HG03457 (cell line): ENCODE data around the gene XPNPEP2.
A peak's percentile ranks its signal among the peaks of the same experiment; 100 is the strongest.

Source experiments
- ATAC-seq: cut with Tn5 transposase; IDR thresholded peaks from one replicate; pipeline ENCODE4 v1.9.1; 2021; ENCODE audit warnings: moderate number of reproducible peaks; ENCODE audit not compliant: unreplicated experiment

The XPNPEP2 gene

DNA sequence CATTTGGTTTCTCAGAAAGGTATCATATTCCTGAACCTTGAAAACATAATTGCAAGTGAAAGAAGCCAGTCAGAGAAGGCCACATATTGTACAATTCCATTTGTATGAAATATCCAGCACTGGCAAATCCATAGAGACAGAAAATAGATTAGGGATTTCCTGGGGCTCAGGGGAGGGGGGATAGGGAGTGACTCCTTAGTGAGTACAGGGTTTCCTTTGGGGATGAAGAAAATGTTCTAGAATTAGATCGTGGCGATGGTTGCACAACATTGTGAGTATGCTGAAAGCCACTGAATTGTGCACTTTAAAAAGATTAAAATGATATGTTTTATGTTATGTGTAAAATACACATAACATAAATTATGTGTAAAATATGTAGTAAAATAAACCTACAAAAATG, 10.3 kb downstream of the XPNPEP2 start:
- ATAC-seq = no peak

DNA sequence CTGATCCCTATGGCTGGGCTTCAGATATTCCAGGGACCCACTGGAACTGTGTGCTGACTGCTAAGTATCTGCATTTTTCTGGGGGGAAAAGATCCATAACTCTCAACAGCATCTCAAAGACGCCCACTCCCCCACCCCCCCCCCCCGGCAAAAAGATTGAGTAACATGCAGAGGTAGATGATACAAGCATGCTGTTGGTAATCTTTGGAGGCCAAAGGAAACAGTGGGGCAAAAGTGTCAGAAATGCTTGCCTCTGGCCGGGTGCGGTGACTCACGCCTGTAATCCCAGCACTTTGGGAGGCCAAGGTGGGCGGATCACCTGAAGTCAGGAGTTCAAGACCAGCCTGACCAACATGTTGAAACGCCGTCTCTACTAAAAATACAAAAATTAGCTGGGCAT, 12.2 kb downstream of the XPNPEP2 start:
- no peak for ATAC-seq

DNA sequence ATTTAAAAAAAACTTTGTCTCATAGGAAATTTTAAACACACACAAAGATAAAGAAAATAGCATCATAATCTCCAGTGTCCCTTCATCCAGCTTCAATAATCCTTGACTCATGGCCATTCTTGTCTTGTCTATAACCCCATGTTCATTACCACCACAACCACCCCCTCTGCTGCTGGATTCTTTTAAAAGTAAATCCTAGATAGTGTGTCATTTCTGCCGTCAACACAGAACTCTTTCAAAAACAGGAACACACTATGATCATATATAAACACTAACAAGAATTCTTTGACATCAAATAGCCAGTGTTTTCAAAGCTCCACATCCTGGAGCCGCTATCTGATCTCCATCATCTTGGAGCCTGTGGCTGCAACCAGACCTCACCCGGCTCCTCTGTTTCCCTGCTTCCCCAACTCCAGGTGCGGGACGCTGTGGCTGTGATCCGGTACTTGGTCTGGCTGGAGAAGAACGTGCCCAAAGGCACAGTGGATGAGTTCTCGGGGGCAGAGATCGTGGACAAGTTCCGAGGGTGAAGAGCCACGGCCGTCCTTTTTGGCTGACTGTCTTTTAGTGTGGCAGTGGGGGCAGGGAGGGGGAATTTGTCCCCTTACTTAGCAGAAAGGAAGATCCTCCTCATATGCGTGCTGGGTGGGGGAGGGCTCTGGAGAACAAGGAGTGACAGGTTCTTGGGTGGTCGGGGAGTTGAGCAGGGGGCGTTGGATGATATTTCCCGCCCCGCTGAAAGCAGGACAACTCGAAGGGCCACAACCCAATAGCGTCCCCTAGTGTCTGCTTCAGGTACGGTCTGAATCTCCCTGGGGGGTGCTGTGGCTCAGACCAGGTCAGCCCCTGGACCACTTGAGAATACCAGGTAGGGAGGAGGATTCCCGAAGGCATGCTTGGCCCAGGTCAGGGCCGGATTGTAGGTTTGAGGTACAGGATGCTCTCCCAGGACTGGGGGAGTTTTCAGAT, 15.6 kb downstream of the XPNPEP2 start:
- ATAC-seq = no peak

DNA sequence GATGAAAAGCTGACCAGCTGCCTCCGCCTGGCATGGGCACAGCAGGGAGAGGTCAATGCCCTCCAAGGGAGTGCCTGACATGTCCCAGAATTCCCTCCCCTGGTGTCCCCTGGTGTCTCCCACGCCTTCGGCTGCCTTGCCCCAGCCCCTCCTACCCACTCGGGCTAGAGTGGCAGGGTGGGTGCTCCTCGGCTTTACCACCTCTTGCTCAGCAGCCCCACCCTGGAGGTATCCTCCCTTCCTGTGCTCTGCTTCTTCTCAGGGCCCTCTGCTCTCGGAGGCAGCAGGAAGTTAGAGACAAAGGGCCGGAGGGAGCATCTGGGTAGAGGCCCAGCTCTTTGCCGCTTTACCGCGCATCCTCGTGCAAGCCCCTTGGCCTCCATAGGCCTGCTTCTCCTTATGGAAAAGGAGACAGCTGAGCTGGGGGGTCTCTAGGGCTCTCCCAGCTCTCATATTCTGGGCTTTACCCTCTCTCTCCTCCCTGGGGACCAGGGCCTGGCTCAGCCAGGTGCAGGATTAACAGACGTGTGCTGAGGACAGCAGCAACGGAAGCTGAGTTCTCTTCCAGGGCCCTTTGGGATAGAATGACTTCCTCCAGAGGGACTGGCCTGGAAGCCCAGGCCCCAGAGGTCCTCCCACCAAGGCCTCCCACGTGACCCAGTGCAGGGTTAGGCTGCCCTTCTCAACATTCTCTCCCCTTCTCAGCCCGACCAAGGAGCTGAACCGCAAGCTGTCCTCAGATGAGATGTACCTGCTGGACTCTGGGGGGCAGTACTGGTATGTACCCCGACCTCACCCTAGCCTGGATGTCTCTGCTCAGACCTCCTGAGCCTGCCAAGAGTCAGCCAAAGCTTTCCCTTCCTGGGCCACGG, 17.2 kb downstream of the XPNPEP2 start:
- no peak for ATAC-seq

DNA sequence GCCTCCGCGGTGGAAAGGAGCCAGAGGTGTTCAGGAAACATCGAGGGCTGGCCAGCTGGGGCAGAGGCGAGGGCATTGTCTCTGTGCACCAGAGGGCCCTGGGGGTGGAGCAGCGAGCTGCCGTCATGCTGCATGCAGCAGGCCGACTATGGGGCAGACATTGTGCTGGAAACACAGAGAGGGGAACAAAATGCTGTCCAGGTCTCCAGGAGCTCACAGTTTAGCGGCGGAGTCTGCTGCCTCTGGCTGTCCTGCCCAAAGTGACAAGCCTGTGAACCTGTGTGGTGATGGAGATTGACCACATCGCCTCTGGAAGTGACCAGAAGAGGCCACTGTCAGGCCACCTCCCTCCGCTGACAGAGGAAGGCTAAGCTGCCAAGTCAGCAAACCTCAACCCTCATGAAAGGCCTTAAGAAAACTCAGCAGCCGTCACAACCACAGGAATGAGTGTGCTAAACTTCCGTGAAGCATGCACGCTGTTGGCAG, 20.8 kb downstream of the XPNPEP2 start:
- no peak for ATAC-seq

DNA sequence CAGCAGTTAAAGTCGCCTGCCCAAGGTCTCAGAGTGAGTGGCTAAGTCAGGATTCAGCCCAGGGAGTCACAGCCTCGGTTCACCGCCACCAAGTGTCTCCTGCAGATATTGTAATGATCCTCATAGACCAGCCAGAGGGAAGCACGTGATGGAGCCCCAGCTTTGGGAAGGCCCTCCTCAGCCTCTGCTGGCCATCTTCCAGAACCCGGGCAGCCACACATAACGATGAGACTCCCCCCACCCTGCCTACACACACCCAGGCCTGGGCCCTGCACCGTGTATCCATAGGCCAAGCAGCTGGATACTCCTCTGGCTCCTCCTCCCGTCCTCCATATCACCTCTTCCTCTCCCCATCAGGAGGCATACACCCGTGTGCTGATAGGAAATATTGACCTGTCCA, 21.4 kb downstream of the XPNPEP2 start:
- no peak for ATAC-seq

DNA sequence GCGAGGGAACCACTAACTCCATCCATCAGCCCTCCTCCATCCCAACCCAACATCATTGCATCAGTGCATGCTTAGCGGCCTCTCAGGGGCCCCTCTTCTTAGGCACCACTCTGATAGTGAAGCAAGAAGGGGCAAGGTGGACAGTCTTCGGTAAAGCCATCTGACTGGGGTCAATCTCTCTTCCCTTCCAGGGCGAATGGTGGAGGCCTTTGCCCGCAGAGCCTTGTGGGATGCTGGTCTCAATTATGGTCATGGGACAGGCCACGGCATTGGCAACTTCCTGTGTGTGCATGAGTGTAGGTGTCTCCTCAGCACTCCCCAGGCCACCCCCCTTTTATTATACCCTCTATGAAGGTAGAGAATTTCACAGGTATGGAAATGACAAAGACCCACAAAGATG, 22.2 kb downstream of the XPNPEP2 start:
- no peak for ATAC-seq

DNA sequence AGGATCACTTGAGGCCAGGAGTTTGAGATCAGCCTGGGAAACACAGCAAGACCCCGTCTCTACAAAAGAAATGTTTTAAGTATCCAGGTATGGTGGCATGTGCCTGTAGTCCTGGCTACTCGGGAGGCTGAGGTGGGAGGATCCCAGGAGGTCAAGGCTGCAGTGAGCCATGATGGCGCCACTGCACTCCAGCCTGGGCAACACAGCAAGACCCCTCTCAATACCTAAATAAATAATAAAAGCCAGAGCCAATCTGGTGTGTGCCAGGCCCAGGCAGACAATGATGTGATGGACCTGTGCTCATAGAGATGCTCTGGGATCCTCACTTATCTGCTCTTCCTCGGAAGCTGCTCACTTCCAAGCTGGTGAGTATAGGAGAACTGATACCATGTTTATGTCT, 22.8 kb downstream of the XPNPEP2 start:
- no peak for ATAC-seq

DNA sequence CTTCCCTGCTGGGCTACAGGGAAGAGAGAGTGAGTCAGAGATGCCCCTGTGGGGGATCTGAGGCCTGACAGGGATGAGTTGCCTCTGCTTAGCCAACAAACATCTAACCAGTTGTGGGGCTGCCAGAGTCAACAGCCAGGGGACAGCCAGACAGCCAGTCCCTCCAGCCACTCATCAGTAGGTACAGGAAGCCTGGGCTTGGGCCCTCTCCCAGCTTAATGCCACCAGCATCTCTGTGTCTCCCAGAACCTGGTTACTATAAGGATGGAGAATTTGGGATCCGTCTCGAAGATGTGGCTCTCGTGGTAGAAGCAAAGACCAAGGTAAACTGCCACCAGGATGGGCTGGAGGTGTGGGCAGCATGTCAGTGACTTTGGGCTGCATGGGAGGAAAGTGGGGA, 23.7 kb downstream of the XPNPEP2 start:
- no peak for ATAC-seq

DNA sequence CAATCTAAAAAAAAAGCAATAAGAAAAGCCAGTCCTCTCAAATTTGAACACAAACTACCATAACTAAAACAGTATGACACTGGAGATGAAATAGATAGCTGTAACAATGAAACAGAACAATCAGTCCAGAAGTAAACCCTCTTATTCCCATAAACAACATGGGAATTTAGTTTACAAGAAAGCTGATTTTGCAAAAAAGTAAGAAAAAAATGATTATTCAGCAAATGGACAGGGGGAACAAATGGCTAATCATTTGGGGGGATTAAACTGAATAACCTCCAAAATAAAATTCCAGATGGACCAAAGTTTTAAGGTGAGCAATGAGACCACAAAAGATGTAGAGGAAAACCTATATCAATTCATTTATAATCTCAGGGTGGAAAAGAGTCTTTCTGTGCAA, 24.9 kb downstream of the XPNPEP2 start:
- ATAC-seq = no peak

DNA sequence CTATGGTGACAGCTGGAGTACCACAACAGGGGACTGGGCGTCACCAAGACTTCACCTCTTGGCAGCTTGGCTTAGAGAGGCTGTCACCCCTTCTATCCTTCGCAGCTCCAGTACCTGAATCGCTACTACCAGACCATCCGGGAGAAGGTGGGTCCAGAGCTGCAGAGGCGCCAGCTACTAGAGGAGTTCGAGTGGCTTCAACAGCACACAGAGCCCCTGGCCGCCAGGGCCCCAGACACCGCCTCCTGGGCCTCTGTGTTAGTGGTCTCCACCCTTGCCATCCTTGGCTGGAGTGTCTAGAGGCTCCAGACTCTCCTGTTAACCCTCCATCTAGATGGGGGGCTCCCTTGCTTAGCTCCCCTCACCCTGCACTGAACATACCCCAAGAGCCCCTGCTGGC, 29.4 kb downstream of the XPNPEP2 start:
- ATAC-seq = no peak

DNA sequence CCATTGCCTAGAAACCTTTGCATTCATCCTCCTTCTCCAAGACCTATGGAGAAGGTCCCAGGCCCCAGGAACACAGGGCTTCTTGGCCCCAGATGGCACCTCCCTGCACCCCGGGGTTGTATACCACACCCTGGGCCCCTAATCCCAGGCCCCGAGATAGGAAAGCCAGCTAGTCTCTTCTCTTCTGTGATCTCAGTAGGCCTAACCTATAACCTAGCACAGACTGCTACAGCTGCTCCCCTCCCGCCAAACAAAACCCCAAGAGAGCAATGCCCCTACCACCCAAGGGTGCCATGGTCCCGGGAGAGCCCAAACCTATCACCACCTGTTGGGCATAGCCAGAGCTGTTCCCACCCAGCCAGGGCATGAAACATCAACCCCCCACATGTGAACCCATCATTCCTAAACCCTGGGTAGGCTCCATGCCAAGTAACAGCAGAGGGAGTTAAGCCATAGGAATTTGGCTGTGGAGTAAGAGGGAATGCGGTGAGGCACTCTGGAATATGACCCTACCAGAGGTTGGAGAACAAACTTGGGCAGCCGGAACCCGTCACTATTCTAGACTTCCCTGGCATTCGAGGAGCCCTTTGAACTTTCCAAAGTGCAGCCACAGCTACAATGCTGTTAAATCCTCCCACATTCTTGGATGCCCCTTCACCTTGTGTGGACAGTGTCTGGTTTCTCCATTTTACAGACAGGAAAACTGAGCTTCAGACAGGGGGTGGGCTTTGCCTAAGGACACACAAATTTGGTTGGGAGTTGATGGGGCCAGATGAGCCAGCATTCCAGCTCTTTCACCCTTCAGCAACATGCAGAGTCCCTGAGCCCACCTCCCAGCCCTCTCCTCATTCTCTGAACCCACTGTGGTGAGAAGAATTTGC, 30.0 kb downstream of the XPNPEP2 start:
- ATAC-seq = no peak

DNA sequence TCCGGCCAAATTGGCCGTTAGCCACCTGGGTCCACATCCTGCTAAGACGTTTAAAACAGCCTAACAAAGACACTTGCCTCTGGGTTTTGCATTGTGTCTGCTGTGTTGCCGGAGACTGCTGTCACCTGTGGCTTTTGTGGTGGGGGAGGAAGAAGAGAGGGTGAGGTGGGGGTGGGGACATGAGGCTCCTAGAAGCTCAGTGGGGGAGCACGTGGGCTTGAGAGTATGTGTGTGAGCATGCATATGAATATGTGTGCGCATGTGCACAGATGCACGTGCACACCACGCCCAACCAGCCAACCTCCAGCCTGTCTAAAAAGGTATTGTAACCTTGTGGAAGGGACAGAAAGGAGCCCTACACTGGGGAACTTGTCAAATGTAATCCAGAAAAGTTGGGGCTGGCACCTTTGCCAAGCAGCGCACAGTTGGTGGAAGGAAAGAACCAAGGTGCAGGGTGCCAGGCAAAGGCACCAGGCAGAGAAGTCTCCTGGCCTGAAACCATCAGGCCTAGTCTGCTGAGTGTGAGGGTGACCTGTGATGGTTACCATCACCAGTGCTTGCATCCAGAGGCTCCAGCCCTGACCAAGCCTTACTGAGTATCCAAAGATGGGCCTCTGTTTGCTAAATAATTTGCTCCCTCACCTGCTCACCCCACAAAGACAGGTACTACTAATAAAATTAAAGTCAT, 30.8 kb downstream of the XPNPEP2 start:
- peak; percentile 38 for ATAC-seq

DNA sequence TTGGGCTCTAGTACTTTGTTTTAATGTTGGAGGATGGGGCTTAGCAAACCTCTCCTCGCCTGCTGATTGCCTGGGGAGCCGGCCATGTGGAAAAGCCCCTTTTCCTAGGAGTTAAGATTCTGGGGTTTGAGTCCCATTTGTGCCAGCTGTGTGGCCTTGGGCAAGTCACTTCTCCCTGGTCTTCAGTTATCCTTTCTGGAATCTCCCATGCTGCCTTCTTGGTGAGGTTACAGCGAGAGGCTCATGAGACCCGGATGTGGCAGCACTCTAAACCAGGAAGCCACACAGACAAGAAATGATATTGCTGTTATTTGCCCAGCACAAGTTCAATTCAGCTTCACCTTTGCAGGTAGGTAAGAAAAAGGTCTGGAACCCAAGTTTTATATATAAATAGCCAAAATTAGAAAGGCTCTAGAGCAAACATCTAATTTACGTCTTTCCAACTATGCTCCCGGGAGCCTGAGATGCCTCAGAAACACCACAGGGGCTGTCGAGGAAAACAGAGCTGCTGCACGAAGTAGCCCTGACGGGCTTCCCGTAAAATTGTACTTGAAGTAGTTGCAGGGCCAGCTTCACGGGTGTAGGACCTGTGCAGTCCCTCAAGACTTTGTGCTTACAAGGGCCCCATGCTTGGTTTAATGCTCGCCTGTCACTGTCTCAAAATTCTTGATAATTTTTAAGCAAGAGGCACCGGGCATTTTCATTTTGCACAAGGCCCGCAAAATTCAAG, 32.7 kb downstream of the XPNPEP2 start:
- no peak for ATAC-seq

DNA sequence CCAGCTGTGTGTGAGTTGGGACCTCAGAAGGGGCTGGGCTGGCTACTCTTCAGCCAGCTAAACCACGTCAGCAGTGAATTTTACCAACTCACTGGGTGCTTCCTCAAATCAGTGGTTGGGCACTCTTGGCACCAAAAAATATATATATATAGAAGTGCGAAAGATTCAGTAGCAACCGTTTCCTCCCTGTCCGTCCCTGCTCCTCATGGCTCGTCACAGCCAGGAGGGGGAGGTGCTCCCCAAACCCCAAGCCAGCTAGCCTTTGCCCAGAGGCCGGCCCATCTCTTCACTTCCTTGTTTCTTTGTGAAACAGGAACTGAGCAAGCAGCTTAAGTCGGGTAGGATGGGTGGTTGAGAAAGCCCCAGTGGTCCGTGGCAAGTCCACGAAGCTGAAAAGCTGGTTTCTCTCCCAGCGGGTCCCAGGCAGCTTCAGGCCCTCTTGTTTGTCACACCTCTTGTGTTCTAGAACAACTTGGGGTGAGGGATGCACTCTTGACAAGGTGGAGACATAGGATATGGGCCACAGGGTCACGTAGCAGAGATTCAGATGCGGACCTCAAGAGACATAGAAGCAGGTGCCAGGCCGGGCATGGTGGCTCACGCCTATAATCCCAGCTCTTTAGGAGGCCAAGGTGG, 34.1 kb downstream of the XPNPEP2 start:
- ATAC-seq = peak; percentile 70

DNA sequence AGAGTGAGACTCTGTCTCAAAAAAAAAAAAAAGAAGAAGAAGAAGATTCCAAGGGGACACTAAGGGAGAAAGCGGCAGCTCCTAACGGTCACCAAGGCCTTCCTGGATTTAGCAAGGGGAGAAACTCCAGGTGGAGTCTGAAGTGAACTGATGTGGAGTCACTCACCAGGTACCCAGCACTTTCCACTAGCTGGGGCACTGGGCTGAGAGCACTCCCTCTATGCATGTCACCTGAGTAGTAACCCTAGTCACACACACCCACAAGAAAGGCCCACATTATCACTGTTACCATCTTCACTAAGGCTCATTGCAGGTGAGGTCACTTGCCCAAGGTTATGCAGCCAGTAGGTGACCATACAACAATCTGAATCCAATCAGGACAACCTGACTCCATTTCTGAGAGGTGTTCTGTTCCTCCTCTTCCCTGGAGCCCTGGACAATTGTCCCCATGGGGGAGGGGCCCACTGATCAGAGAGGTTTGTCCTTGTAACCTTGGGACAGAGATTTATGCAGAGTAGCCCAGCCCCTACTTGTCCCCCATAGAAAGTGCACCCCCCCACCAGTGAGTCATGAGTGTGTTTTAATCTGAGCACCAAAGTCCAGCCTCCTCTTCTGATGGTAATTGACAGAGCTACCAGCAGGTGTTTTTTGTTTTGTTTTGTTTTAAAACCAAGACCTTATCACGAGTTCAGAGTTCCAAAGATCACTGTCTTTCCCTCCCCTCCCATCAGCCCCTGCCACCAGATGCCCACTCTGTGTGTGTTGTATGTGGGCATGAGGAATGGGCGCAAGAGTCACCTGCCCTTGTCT, 35.1 kb downstream of the XPNPEP2 start:
- ATAC-seq = no peak

DNA sequence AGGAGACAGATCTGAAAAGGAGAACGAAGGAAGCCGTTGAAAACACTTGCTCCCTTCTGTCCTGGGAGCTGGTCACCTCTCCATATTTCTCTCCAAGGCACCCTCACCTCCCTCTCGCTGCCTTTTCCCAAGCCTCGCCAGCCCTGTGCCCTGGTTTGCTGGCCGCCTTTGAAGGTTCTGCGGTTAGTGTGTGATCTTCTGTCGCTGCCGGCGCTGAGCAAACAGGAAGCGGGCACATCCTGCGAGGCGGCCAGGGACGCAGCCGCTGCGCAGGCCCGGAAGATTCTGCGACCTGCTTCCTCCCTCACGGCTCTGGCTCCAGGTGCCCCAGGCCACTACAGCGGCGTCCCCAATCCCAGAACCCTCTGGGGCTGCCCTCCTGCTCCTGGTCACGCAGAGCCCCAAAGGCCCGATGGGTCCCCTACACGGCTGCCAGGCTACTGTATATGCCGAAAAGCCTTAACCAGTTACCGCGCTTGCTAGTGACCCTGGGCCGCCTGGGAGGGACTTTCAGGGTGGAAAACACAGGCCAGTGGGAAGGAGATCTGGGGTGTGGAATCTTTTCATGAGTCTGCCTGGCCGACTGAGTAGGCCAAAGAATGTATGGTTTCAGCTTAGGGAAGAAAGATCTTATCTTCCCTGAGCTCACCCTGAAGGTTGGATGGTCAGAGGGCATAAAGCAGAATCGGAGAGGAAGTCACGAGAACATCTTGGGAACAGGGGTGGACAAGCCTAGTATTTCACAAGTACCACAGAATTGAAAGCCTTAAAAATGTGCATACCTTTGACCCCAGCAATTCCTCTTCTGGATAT, 38.6 kb downstream of the XPNPEP2 start:
- ATAC-seq = no peak
